GM12874 (cell line): ENCODE results near the gene TEX261.

Experiments
- TF ChIP-seq, protein P1 (sequence below): IDR thresholded peaks from 2 replicates; pipeline ENCODE4 v1.5.1; 2011; ENCODE audit warnings: low read depth, mild to moderate bottlenecking, control low read depth, low read length, moderate library complexity; ENCODE audit not compliant: insufficient read depth

TEX261 gene

DNA sequence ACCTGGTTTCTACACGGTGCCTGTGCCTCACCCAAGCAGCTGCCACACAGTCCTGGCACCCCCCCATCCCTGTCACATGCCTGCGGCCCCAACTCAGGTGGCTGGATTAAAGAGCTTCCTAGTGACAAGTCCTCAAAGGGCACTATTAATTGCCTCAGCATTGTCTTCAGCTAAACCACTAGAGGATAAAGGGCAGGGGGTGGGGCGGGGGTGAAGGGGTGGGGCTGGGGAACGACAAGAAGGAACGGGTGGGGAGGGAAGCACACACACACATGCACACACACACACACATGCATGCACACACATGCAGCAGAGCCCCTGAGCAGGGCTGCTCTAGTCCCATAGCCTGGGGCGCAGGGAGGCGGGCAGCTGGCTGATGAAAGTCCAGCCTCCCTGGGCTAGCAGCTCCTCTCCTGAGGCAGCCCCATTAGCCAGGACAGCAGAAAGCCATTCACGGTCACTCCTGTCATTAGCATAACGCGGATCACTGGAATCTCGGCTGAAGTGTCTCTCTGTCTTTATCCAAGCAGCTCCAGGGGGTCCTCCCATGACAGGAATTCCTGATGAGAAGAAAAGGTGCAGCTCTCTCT is 7.4 kb upstream of the TEX261 start:
- TF ChIP-seq, protein P1, sequence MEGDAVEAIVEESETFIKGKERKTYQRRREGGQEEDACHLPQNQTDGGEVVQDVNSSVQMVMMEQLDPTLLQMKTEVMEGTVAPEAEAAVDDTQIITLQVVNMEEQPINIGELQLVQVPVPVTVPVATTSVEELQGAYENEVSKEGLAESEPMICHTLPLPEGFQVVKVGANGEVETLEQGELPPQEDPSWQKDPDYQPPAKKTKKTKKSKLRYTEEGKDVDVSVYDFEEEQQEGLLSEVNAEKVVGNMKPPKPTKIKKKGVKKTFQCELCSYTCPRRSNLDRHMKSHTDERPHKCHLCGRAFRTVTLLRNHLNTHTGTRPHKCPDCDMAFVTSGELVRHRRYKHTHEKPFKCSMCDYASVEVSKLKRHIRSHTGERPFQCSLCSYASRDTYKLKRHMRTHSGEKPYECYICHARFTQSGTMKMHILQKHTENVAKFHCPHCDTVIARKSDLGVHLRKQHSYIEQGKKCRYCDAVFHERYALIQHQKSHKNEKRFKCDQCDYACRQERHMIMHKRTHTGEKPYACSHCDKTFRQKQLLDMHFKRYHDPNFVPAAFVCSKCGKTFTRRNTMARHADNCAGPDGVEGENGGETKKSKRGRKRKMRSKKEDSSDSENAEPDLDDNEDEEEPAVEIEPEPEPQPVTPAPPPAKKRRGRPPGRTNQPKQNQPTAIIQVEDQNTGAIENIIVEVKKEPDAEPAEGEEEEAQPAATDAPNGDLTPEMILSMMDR, result no peak

DNA sequence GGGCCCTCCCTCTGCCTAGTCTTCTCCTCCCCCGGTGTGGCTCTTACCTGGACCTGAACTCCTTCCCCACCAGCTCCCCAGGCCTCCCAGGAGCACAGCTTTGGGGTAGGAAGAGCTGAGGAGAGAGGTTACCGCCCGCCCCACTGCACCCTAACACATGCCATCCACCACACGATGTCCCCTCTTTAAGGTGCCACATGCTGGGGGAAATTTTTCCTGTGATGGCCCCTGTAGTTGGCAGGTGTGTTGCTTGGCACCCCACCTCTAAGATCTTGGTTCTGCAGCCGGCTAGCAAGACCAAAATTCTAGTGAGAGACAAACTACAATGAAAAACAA is 6.9 kb upstream of the TEX261 start:
- TF ChIP-seq, protein P1, result no peak

DNA sequence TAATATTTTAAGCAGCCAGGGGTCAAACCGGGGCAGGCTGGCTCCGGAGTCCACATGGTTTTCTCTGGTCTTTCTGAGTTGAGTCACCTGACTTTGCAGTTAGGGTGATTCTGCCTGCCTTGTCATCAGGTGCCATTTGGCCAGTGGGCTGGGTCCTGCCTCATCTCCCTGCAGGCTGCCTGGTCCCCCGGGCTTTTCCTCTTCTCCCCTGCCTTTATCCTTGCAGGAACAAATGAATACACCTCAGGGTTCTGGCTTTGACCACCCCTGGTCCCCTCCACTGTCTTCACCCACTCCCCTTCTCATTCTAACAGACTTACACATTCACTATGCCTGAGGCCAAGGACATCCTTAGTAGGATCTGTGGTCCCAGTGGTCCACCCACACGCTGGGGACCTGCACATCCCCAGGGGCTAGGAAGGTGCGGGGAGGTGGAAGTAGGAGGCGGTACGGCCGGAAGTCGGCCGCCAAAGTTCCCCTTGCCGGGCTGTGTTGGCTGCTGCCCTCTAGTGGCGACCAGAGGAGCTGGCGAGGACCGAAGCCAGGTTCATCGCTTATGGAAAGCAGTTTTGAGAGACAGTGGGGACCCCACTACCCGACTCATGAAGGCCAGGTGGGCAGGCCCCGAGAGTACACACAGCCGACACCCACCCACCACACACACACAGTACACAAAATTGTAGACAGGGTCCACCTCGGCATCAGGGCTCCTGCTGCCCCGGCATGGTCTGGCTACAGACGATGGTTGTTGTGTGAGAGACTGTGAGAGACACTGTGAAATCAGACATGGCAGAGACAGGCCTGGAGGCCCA is 6.3 kb upstream of the TEX261 start:
- TF ChIP-seq, protein P1, result peak; percentile 98

DNA sequence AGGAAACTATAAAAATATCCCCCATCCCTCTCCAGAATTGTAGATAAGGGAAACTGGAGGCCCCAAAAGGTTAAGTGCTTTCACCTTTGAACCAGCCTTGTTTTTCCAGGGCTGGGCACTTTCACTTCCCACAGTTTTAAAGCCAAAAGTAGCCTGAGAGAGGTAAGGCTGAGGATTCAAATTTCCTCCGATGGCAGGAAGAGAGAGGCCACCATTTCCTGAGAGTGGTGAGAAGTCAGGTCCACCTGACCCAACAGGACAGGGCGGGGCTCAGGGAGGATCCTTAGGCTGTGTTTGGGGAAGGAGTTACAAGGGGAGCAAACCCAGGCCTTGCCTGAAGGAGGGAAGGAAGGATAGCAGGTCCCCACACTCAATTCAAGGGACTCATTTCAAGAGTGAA is 4.7 kb upstream of the TEX261 start:
- TF ChIP-seq, protein P1, result no peak

DNA sequence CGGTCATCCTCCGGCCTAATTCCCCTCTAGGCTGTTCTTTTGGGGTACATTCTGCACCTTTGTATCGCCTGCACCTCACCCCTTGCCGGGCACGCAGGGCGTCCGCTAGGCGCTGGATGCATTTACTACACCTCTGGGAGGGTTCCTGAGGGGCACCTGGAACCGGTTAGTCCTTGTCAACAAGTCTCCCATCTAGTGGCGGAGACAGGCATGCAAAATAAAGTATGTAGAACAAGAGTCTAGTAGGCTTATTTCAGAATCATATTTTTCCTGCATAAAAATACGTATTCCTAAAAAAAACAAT is 705 bp upstream of the TEX261 start:
- TF ChIP-seq, protein P1, result peak; percentile 49

DNA sequence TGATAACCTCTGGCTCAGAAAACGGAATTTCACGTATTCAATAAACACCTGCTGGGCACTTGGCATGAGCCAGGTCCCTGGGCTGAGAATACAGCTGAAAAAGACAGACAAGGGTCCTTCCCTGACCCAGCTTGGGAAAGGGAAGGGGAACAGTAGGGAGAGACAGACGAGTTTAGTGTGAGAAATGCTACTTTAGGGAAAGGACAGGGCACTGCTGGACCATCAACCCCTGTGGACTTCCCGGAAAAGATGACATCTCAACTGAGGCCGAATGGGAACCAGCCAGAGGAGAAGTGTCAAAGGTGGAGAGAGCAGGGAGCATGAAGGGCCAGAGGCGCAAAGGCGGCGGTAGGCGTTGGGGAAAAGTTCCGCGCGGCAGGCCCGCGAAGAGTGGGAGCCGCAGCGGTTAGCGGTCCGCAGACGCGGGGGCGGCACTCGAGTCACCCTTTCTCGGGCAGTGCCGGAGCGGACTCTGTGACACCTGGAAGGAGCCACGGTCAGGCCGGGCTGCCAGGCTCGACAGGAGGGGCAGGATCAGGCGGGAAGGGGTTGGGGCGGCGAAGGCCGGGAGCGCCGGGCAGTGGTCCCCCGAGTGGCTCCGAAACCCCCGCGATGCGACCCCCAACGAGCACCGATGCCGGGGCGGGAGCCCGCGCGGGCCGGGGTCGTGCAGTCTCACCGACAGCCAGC is 519 bp downstream of the TEX261 start:
- TF ChIP-seq, protein P1, result no peak

DNA sequence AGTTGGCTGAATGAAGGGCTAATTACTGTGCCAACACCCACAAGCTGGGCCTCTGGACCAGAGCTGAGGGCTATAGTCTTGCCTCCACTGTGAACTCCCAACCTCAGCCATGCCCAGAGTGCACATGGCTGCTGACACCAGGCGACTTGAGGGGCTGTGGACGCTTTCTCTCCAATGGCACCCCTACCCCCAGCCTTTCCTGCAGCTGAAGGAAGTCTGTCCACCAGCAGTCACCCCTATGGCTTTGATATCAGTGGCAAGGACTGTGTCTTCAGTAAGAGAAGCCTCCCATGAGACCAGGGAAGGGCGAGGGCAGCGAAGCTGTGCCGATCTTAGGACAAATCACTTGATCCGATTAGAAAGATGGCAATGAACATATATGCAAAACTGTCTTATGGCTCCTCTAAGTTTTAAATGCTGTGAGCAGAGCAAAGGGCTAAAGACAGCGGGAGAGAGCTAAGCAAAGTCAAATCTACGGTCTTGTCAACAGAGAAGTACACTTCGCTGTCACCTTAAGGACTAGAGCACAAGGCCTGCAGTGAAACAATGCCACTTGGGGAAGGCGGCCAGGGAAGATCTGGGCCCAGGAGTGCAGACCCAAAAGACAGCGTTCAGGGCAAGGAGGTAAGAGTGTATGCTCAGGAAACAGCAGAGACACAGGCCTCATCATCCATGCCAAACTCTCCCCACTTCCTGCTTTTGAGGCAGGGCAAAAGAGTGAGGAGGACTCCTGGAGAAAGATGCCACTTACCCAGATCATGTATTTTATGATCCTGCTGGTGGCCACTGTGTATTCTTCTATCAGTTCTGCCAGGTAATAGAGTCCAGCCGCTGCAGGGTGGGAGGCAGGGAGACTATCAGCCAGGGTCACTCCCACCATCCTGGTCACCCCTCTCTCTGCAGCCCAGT is 1.5 kb downstream of the TEX261 start:
- TF ChIP-seq, protein P1, result no peak
